Activated CD4-positive, CD25-positive, alpha-beta regulatory T cell treated with anti-CD3 and anti-CD28 coated beads, Interleukin-2, amount 50 U/mL, for 72 hours (primary cell): Measurements from ENCODE around the gene SLC9A2.

Experiments used
- DNase-seq: peaks from one replicate; pipeline ENCODE4 v3.0.0; 2021

Gene SLC9A2, protein sequence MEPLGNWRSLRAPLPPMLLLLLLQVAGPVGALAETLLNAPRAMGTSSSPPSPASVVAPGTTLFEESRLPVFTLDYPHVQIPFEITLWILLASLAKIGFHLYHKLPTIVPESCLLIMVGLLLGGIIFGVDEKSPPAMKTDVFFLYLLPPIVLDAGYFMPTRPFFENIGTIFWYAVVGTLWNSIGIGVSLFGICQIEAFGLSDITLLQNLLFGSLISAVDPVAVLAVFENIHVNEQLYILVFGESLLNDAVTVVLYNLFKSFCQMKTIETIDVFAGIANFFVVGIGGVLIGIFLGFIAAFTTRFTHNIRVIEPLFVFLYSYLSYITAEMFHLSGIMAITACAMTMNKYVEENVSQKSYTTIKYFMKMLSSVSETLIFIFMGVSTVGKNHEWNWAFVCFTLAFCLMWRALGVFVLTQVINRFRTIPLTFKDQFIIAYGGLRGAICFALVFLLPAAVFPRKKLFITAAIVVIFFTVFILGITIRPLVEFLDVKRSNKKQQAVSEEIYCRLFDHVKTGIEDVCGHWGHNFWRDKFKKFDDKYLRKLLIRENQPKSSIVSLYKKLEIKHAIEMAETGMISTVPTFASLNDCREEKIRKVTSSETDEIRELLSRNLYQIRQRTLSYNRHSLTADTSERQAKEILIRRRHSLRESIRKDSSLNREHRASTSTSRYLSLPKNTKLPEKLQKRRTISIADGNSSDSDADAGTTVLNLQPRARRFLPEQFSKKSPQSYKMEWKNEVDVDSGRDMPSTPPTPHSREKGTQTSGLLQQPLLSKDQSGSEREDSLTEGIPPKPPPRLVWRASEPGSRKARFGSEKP

DNA sequence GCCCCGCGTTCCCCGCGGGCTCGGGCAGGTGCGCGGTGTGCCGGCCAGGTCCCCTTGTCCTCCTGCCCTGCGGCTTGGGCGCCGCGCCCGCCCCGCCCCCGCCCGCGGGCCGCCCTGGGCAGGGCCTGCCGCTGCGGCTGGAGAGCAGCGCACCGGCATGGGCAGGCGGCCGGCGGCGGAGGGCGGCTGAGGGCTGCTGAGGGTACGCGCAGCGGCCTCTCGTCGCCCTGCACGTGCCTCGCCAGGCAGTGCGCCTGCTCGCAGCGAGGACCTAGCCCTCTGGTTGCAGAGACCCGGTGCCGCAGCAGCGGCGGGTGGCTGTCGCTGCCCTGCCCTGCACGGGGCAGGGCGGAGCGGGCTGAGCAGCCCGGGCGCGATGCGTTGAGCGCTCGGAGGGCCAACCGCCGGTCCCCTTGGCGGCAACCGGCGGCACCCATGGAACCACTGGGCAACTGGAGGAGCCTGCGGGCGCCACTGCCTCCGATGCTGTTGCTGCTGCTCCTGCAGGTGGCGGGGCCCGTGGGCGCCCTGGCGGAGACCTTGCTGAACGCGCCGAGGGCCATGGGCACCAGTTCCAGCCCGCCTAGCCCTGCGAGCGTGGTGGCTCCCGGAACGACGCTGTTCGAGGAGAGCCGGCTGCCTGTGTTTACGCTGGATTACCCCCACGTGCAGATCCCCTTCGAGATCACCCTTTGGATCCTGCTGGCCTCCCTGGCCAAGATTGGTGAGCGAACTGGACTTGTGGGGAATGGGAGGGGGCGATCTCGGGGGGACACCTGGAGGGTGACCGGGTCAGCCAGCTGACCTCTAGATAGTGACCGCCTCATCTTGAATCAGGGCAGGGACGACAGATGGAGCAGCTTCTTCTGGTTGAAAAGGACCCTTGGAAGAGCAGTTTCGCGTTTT, at the start of gene SLC9A2:
Gene SLC9A2, plus strand, starts transcription at position 140 of the 906 bp plus-strand sequence. Its CDS starts 296 bp downstream, at position 436.
- no peak for DNase-seq

DNA sequence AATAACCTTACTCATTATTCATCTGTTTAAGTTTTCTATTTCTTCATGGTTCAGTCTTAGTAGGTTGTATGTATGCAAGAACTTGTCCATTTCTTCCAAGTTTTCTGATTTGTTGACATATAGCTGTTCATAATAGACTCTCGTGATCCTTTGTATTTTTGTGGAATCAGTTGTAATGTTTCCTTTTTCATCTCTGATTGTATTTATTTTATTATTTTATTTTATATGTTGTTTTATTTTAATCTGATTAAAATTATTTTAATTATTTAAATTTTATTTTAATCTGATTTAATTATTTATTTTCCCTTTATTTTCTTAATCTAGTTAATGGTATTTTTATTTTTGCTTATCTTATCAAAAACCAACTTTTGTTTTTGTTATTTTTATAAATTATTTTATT, 43.5 kb upstream of the SLC9A2 start:
- no peak for DNase-seq

DNA sequence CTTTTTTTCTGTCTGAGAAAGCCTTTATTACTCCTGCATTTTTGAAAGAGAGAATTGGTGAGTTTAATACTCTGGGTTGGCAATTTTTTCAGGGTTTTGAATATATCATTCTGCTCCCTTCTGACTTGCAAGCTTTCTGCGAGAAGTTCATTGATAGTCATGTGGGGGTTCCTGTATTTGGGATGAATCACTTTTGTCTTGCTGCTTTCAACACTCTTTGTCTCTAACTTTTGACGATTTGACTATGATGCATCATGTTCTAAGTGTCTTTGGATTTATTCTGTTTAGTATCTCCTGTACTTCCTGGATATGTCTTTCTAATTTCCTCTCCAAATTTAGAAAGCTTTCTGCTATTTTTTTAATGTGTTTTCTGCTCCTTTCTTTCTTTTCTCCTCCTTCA, 41.0 kb upstream of the SLC9A2 start:
- no peak for DNase-seq

DNA sequence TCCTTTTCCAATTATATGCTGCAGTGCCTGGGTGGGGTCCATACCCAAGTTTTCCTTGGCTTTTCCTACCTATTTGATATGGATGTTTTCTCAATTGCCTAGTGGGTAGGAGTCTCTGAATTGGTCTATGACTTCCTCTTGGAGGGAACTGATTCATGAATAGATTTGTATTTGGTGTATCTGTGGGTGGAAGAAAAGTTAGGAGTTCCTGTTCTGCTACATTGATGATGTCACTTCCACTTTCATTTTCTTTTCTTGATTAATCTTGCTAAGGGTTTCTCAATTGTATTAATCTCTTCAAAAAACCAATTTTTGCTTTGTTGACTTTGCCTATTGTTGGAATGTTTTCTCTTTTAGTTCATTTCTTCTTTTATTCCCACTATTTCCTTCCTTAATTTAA, 37.4 kb upstream of the SLC9A2 start:
- no peak for DNase-seq

DNA sequence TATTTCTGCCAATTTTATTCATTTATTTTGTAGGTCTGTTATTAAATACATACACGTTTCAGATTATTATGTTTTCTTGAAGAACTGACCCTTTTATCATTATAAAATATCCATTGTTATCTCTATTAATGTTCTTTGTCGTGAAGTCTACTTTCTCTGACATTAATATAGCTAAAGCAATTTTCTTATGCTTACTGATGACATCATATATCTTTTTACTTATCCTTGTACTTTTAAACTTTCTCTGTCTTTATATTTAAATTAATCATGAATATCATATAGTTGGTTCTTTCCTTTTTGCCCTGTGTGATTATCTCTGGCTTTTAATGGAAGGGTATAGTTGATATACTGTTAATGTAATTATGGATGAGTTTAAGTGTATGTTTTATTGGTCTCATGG, 36.5 kb upstream of the SLC9A2 start:
- no peak for DNase-seq

DNA sequence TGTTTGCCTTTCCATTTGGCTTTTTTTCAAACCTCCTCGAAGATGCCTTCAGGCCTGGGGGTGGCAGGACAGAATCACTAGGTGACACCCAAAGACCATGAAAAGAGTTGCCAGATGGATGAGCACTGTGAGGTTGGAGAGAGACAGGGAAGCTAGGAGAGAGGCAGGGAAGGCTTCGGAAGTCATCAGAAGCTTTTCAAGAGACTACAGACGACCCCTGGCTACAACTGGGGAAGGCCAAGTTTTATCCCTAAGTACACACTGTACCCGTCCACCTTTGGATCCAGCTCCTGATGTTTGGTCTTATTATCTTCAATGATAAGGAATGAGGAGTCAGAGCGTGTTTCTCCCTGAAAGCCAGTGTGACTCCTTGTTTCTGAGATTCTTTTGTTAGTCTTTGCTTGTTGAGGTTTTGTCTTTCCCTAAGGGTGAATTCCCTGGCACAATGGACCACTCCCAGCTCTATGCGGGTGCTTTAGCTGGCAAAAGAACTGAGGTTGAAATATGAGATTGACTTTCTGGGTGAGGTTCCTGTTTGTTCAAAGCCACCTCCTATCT, 33.4 kb upstream of the SLC9A2 start:
- no peak for DNase-seq

DNA sequence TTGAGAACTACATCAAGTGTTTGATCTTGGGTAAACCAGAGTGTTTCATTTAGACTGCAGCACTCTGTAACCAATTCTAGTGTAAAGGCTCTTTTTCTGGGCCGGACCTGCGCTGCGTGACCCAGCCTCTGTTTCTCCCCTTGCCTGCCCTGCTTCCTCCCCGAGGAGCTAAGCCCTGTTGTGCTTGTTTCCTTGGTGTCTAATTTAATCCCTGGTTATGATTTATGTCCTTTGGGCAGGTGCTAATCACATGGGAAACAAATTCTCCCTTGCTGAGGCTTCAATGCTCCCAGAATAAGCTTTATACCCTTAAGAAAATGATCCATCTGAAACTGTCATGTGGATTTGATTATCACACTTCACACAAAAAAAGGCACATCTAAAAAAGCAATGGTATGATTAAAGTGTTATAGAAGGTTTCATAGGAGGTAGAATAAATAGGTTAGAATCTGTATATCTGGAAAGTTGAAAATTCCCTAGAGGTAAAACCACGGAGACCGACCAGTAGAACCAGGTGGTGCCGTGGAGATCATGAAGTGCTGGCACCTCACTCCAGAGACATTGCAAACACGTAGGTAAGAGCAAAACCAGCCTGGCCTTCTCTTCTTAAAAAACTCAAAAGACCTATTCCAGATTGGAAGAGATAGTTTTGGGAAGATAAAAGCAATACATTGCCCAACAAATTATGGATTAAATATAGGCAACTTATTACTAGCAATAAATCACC, 31.0 kb upstream of the SLC9A2 start:
- DNase-seq: no peak

DNA sequence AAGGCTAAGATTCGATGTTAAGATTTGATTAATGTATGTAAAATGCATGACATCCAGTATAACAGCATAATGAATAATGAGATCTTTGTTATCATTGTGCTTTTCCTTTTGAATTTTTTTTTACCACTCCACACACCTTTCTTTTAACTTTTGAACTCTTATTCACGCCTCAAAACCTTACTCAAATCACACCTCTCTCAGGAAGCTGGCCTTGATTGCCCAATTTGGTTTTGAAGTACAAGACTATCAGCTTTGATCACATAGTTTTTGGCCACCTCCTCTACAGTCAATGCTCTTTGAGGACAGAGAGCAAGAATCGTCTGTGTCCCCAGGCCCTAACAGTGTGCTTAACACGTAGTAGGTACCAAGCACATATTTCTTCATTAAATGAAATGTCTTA, 29.9 kb upstream of the SLC9A2 start:
- DNase-seq: no peak

DNA sequence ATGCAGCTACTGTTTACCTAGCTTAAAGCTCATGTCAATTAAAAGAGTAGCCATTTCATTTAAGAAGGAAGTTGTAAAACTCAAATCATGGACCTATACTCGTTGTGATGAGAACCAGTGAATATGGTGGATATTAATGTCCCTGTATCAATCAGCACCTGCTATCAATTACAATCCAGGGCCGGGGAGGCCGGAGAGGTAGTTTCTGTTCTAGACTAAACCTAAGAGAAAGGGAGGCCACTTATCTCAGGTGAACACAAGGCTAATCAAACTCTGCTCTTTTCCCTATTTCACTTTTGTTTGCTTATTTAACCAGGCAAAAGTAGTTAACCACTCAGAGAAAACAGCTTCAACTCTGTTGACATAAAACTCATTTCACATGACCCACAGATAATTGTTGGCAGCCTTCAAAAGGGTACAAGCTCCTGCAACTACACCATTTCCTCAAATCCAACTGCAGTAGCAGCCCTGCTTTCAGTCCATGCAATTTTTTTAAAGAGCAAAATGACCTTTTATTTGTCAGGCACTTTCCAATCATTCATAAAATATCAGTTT, 27.8 kb upstream of the SLC9A2 start:
- no peak for DNase-seq

DNA sequence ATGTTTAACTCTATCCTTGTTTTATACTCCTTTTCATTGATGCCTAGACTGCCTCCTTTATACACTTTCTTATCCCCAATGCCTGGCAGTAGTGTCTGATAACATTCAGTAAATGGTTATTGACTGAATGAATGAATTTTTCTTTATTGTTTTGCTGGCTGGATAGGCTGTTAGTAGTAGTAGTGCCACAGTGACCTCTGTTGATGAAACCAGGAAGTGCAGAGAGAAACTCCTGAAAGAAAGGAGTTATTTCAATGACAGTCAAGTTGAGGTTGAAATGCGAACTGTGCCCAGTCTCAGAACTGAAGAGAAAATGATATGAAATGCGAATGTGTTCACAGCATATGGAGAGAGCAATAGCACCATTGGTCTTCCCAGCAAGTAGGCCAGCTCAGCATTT, 26.8 kb upstream of the SLC9A2 start:
- DNase-seq: no peak

DNA sequence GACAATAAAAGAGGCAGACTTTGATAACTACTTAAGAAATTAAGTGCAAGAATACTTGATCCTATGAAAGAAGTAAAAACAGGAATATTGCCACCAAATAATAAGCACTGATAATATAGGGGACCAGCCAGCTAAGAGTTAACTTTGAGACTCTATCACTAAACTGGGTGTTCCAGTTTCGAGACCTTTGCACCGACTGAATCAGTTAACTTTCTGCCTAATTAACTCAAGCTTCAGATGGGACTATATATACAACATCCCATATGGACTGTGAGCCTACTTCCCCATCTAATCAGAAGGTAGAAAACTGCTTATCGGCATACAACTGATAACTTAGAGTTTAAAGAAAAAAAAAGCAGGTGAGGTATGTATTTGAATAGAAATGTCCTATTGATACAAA, 25.8 kb upstream of the SLC9A2 start:
- DNase-seq: no peak

DNA sequence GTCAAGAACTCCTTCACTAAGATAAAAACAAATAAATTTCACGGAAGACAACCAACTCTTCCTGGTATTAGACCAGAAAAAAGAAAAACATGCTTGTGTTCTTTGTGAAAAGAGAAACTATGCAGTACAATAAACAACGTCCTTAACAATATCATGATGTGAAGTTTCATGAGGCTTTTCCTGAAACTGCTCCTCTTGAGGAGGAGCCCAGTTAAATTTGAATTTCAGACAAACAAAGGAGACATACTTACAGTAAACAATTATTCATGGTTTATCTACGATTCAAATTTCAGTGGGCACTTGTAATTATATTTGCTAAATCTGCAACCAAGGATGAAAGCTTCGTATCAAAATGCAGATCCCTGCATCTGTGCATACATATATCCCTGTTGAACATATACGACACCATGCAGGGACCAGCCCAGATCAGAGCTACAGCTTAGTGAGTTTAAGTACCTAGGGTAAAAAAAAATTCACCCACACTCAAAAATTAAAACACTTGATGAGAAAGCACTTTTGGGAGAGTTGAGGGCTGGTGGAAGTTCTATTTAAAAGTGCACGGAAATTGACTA, 24.8 kb upstream of the SLC9A2 start:
- DNase-seq: no peak

DNA sequence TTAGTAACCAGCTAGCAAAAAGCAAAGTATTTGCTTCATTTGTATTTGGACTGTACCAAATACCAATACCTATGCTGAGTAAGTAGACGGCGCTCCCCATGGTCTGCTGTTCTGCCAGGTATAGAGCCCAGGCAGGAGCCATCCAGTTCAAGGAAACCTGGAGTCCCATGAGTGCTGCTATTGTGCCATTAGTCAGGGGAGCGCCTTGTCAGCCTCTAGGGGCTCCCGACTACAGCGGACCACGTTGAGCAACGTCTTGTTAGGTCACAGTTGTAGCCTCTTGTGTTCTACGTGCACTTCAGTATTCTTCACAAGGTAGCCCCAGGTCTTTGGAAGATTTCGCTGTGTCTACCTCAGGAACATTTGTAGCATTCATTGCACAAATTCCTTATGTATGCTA, 21.6 kb upstream of the SLC9A2 start:
- no peak for DNase-seq

DNA sequence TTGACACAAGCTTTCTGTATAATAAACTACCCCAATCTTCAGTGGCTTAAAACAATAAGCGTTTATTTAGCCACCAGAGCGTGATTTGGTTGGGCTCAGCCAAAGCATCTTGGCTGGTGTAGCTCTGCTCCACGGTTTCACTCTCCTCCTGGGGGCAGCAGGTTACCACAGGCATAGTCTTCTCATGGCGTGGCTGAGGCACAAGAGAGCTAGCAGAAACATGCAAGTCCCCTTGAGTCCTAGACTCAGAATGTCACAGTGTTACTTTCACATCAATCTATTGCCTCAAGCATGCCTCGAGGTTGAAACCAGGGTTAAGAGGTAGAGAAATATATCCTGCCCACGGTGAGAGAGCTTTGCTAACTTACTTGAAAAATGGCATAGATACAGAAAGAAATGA, 19.9 kb upstream of the SLC9A2 start:
- DNase-seq: no peak

DNA sequence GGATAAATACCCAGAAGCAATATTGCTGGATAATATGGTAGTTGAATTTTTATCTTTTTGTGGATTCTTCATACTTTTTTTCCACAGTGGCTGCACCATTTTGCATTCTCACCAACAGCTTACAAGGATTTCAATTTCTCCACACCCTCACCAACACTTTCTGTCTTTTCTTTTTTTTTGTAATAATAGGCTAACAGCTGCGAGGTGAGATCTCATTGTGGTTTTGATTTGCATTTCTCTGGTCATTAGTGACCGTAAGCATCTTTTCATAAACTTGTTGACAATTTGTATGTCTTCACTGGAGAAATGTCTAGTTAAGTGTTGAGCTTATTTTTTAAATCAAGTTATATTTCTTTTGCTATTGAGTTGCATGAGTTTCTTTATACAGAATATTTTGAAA, 17.6 kb upstream of the SLC9A2 start:
- DNase-seq: no peak

DNA sequence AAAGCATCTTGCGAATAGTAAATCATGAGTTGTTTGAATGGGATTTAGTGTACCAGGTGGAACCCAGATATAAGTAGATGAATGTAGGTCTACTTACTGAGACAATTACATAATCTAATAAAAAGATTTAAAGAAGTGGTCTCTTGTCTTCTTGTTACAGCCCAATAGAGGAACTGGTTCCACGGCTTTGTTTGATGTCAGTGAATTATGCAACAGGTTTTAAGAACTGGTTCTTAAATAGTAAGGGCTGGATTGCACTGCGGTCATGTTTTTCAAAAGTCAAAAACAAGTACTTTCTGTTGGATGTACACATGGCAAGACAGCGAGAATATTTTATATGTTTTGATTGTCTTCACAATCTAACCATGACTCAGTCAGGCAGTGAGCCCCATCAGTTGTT, 15.4 kb upstream of the SLC9A2 start:
- DNase-seq: no peak

DNA sequence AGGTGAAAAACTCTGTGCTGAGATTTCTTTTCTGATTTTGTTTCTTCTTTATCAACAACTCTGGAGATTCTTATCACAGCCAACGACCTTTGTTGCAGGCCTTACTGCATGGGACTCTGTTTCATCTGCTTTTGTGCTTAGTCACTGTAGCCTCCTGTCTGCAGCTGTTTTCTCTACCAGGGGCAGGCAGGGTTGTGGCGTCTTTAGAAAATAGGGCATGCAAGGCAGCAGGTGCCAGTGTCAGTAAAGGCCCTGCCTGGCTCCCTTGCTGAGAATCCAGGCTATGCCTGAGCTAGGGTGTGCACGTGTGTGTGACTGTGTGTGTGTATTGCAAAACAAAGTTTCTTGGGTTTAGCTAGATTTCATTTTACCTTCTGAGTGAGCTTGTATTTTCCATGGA, 14.6 kb upstream of the SLC9A2 start:
- DNase-seq: no peak

DNA sequence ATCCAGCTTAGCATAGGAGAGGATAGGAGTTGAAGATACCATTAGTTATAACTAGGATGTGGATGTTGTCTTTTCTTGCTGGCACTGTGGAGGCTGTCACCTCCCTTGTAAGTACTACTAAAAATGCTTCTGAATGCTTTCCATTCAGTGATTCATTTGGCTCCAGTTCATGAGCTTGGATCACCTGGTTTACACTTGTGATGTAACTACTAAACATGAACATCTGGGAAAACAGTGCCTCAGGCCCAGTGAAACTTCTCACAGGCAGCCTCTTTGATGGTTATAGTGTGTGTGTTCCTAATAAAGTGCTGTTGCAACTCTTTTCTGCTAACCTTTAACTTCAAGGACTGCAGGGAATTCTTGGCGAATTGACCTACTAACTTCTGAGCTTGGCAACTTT, 13.0 kb upstream of the SLC9A2 start:
- DNase-seq: no peak

DNA sequence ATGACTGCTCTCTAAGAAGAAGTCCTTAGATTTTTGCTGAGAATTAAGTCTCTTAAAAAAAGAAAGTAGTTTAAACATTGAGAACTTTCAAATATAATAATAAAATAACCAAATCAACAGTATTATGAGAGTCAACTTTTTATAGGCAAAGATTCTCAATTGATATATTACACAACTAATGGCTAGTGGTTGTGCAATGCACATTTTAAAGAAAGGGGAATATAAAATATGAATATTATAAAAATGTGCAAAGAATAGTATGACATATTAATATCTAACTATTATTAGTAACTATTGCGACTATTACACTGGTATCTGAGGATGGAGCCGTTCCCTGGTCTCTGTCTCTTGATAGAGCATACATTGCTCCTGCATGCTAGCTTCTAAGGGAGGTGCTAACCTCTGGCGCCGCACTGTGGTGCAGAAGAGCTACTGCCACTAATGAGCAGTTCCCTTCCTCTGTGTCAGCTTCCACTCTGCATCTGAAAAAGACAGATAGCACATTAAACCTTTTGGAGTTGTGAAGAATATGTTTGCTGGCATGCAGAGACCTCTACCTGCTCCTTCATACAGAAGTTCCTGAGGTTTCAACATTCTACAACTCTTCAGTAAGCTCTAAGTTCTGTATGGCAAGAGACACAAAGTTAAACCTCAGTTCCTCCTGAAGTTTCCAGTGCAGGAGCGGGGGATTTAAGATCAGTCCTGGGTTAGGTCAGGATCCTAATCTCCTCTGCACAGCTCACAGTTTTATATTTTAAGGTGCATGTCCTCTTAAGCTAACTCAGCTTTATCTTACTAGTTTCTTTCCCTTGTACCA, 3.5 kb upstream of the SLC9A2 start:
- DNase-seq: no peak
